Measurements from ENCODE around the gene RNU1-4. TPM values are rescaled to one million over a fixed set of nuclear protein-coding genes. Genes with fewer than 3 reads are reported as not detected.
"Not testable (repeated sequence)": the region's sequence is repeated elsewhere in the genome, so short reads cannot be mapped to it uniquely, and the experiment has no call there.

The RNU1-4 gene
- total and polyA plus RNA-seq, 2 donors from 2014 or later = 26.8 to 8,605 TPM

- H3K27me3 ChIP-seq (ENCODE audit: control insufficient read depth, insufficient read depth, low read length); H3K9me3 ChIP-seq (ENCODE audit: control insufficient read depth in 2 of 3, insufficient read depth in 1 of 3, low read length in 3 of 3); H3K4me3 ChIP-seq (ENCODE audit: low read length in 3 of 3); intact Hi-C loops (cut with DNase I); H3K9ac ChIP-seq (ENCODE audit: low read length in 3 of 3); H3K4me1 ChIP-seq (ENCODE audit: control insufficient read depth in 2 of 3, insufficient read depth in 2 of 3, low read depth in 1 of 3, low read length in 3 of 3); H3K27ac ChIP-seq (ENCODE audit: low read depth in 2 of 2, low read length in 2 of 2); H3K36me3 ChIP-seq (ENCODE audit: control insufficient read depth in 2 of 3, insufficient read depth in 3 of 3, low read length in 3 of 3); FAIRE-seq: not testable (repeated sequence)
- DNase-seq = peak in 2 of 5 donors; percentile 5 to 33
Measured at GRCh38 chr1:16704076-16704475, 36.2 kb upstream of the RNU1-4 start.

DNA sequence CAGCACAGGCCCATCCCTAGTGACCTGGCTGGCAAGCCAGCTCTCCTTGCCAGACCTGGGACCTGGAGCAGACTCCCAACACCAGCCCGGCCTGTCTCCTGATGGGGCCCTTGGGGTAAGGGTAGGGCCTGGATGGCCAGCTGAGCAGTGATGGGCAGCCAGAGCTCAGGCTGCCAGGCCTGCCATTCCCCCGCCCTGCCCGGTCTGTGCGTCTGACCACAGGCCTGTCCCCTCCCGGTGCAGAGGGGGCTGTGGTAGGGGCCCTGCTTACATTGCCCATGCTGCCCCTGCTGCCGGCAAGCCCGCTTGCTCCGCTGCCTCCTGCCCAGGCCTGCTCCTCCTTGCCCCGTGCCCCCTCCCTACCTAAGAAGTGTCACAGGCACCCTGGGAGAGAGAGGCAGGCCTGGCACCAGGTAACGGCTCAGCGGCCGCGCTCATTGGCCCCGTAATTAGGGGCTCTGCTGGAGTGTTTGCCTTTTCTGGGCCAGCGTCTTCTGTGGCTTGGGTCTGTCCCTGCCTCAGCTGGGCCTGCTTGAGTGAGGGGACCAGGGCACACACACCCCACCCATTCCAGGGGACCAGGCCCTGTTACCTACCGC, 35.7 kb upstream of the RNU1-4 start:
- DNase-seq; H3K27ac ChIP-seq (ENCODE audit: low read depth in 2 of 2, low read length in 2 of 2); FAIRE-seq; H3K9ac ChIP-seq (ENCODE audit: low read length in 3 of 3); intact Hi-C loops (cut with DNase I); H3K4me3 ChIP-seq (ENCODE audit: low read length in 3 of 3); H3K27me3 ChIP-seq (ENCODE audit: control insufficient read depth, insufficient read depth, low read length); H3K4me1 ChIP-seq (ENCODE audit: control insufficient read depth in 2 of 3, insufficient read depth in 2 of 3, low read depth in 1 of 3, low read length in 3 of 3); H3K36me3 ChIP-seq (ENCODE audit: control insufficient read depth in 2 of 3, insufficient read depth in 3 of 3, low read length in 3 of 3); H3K9me3 ChIP-seq (ENCODE audit: control insufficient read depth in 2 of 3, insufficient read depth in 1 of 3, low read length in 3 of 3): not testable (repeated sequence)

DNA sequence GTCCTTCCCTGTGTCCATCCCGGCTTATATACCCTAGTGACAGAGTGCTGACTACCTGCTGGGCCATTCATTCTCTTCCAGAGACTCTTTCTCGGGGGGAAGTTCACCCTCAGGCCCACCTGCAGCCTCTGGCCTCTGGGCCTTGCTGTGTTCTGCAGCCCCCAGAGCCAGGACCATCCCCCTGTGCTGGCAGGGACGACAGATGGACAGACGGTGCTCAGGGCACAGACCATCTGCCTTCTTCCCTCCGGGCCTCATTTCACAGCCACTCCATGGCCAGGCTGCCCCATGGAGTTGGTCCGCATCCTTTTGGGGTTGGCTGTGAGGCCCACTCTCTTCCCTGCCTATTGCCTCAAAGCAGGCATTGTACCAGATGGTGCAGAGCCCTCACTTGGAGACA, 34.0 kb upstream of the RNU1-4 start:
- intact Hi-C loops (cut with DNase I); H3K27ac ChIP-seq (ENCODE audit: low read depth in 2 of 2, low read length in 2 of 2); H3K9ac ChIP-seq (ENCODE audit: low read length in 3 of 3); H3K36me3 ChIP-seq (ENCODE audit: control insufficient read depth in 2 of 3, insufficient read depth in 3 of 3, low read length in 3 of 3); H3K27me3 ChIP-seq (ENCODE audit: control insufficient read depth, insufficient read depth, low read length); H3K9me3 ChIP-seq (ENCODE audit: control insufficient read depth in 2 of 3, insufficient read depth in 1 of 3, low read length in 3 of 3); FAIRE-seq; H3K4me3 ChIP-seq (ENCODE audit: low read length in 3 of 3); H3K4me1 ChIP-seq (ENCODE audit: control insufficient read depth in 2 of 3, insufficient read depth in 2 of 3, low read depth in 1 of 3, low read length in 3 of 3): not testable (repeated sequence)
- peak in 2 of 5 donors; percentile 4 to 10 for DNase-seq

- H3K9ac ChIP-seq (ENCODE audit: low read length in 3 of 3); FAIRE-seq; H3K4me1 ChIP-seq (ENCODE audit: control insufficient read depth in 2 of 3, insufficient read depth in 2 of 3, low read depth in 1 of 3, low read length in 3 of 3); intact Hi-C loops (cut with DNase I); H3K36me3 ChIP-seq (ENCODE audit: control insufficient read depth in 2 of 3, insufficient read depth in 3 of 3, low read length in 3 of 3); H3K9me3 ChIP-seq (ENCODE audit: control insufficient read depth in 2 of 3, insufficient read depth in 1 of 3, low read length in 3 of 3); H3K4me3 ChIP-seq (ENCODE audit: low read length in 3 of 3); H3K27ac ChIP-seq (ENCODE audit: low read depth in 2 of 2, low read length in 2 of 2); H3K27me3 ChIP-seq (ENCODE audit: control insufficient read depth, insufficient read depth, low read length): not testable (repeated sequence)
- DNase-seq = peak in 3 of 5 donors; percentile 8 to 85 (median 34)
Measured at GRCh38 chr1:16707130-16708093, 32.9 kb upstream of the RNU1-4 start.

DNA sequence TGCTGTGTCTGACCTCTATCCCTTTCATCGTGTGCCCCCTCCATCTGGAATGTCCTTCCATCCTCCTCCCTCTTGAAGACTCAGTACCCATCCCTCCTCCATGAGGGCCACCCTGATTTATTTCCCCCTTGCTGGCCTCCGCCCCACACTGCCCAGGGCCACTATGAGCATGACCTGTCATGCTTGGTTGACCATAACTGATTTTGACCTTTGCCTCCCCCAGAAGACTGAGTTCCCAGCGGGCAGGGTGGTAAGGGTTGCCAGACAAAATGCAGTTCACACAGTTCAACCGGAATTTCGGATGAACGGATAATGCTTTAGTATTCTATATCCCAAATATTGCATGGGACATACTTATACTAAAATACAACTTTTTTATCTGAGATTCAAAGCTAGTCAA, 31.6 kb upstream of the RNU1-4 start:
- H3K36me3 ChIP-seq (ENCODE audit: control insufficient read depth in 2 of 3, insufficient read depth in 3 of 3, low read length in 3 of 3); H3K27ac ChIP-seq (ENCODE audit: low read depth in 2 of 2, low read length in 2 of 2); H3K9me3 ChIP-seq (ENCODE audit: control insufficient read depth in 2 of 3, insufficient read depth in 1 of 3, low read length in 3 of 3); H3K4me1 ChIP-seq (ENCODE audit: control insufficient read depth in 2 of 3, insufficient read depth in 2 of 3, low read depth in 1 of 3, low read length in 3 of 3); intact Hi-C loops (cut with DNase I); H3K4me3 ChIP-seq (ENCODE audit: low read length in 3 of 3); H3K27me3 ChIP-seq (ENCODE audit: control insufficient read depth, insufficient read depth, low read length); DNase-seq; H3K9ac ChIP-seq (ENCODE audit: low read length in 3 of 3): not testable (repeated sequence)
- FAIRE-seq = peak; percentile 23

Measured in kidney (tissue), 11 donors.